Measurements from ENCODE around the gene CRYBG2. TPM values are rescaled to one million over a fixed set of nuclear protein-coding genes. Genes with fewer than 3 reads are reported as not detected.
A peak's percentile ranks its signal among the peaks of the same experiment; 100 is the strongest.

Gene CRYBG2
- polyA plus RNA-seq, 1 donor (not counting 4 experiments of a cell fraction or from before 2014, with no cell fraction given) = 7.9 TPM

- FAIRE-seq = no peak
- Histone ChIP-seq H3K4me2 (ENCODE audit: control insufficient read depth, extremely low read depth, insufficient read depth, low read depth, low read length) (peak overlapping the region; percentile 94), H3K9ac (ENCODE audit: control insufficient read depth, extremely low read depth, insufficient read depth, low read length) (no peak overlapping the region), H3K36me3 (ENCODE audit: control insufficient read depth in 2 of 2, extremely low read depth in 1 of 2, insufficient read depth in 2 of 2, low read length in 2 of 2) (peaks cover 18 to 33% of the 10 kb centered on the region in 2 experiments), H3K27ac (ENCODE audit: control insufficient read depth, insufficient read depth, low read length) (no peak overlapping the region), H3K79me2 (ENCODE audit: control insufficient read depth, insufficient read depth, low read length) (peaks cover 21% of the 10 kb centered on the region), H3K9me3 (ENCODE audit: control insufficient read depth, low read depth, low read length) (no peaks in the 10 kb centered on the region), H3K9me1 (ENCODE audit: control insufficient read depth, extremely low read depth, insufficient read depth, low read length) (peaks cover 3% of the 10 kb centered on the region), H3K4me3 (ENCODE audit: control insufficient read depth in 2 of 3, extremely low read depth in 1 of 3, insufficient read depth in 2 of 3, low read depth in 1 of 3, low read length in 3 of 3) (no peak overlapping the region), H3K27me3 (ENCODE audit: control insufficient read depth, extremely low read depth, insufficient read depth, low read length) (no peaks in the 10 kb centered on the region), H3K4me1 (ENCODE audit: control insufficient read depth, extremely low read depth, insufficient read depth, low read length) (peaks cover 63% of the 10 kb centered on the region), H2AFZ (ENCODE audit: control insufficient read depth, low read length) (no peak overlapping the region), H4K20me1 (ENCODE audit: control insufficient read depth, extremely low read depth, insufficient read depth, low read length) (peaks cover 14% of the 10 kb centered on the region)
- TF ChIP-seq CTCF (optimal IDR thresholded peaks at IDR 0.05 in 1 of 3, IDR thresholded peaks at IDR 0.05 in 1 of 3, conservative IDR thresholded peaks at IDR 0.05 in 1 of 3; ENCODE audit: extremely low read depth in 1 of 3, insufficient read depth in 2 of 3, low read length in 3 of 3) (no peak), EZH2 (IDR thresholded peaks at IDR 0.05; ENCODE audit: low read length) (no peak)
- dilution Hi-C loops (cut with MboI; ENCODE audit: extremely low pct_ligation_motif_present, low sequenced_read_pairs) = no loop called here
- DNase-seq (ENCODE audit: low read depth, low spot score) = no peak
Observed at GRCh38 chr1:26281971-26282370, 72.0 kb downstream of the CRYBG2 start.

GRCh38 chr1:26281091-26281958, 72.6 kb downstream of the CRYBG2 start:
- H3K4me1 ChIP-seq (ENCODE audit: control insufficient read depth, extremely low read depth, insufficient read depth, low read length) = peaks cover 70% of the 10 kb centered on the region
- TF ChIP-seq EZH2 (IDR thresholded peaks at IDR 0.05; ENCODE audit: low read length) = no peak
- TF ChIP-seq CTCF (optimal IDR thresholded peaks at IDR 0.05 in 1 of 3, IDR thresholded peaks at IDR 0.05 in 1 of 3, conservative IDR thresholded peaks at IDR 0.05 in 1 of 3; ENCODE audit: extremely low read depth in 1 of 3, insufficient read depth in 2 of 3, low read length in 3 of 3) = no peak
- H4K20me1 ChIP-seq (ENCODE audit: control insufficient read depth, extremely low read depth, insufficient read depth, low read length) = peaks cover 14% of the 10 kb centered on the region
- H3K9ac ChIP-seq (ENCODE audit: control insufficient read depth, extremely low read depth, insufficient read depth, low read length) = no peak overlapping the region
- no peaks in the 10 kb centered on the region for H3K9me3 ChIP-seq (ENCODE audit: control insufficient read depth, low read depth, low read length)
- H3K27ac ChIP-seq (ENCODE audit: control insufficient read depth, insufficient read depth, low read length) = no peak overlapping the region
- peaks cover 21% of the 10 kb centered on the region for H3K79me2 ChIP-seq (ENCODE audit: control insufficient read depth, insufficient read depth, low read length)
- peak overlapping the region; percentile 3 to 86 (median 78) for H3K4me3 ChIP-seq (ENCODE audit: control insufficient read depth in 2 of 3, extremely low read depth in 1 of 3, insufficient read depth in 2 of 3, low read depth in 1 of 3, low read length in 3 of 3)
- H2AFZ ChIP-seq (ENCODE audit: control insufficient read depth, low read length) = no peak overlapping the region
- peaks cover 3% of the 10 kb centered on the region for H3K9me1 ChIP-seq (ENCODE audit: control insufficient read depth, extremely low read depth, insufficient read depth, low read length)
- peak overlapping the region; percentile 94 for H3K4me2 ChIP-seq (ENCODE audit: control insufficient read depth, extremely low read depth, insufficient read depth, low read depth, low read length)
- FAIRE-seq (no peak), DNase-seq (ENCODE audit: low read depth, low spot score) (no peak)
- H3K36me3 ChIP-seq (ENCODE audit: control insufficient read depth in 2 of 2, extremely low read depth in 1 of 2, insufficient read depth in 2 of 2, low read length in 2 of 2) = peaks cover 18 to 34% of the 10 kb centered on the region in 2 experiments
- dilution Hi-C loops (cut with MboI; ENCODE audit: extremely low pct_ligation_motif_present, low sequenced_read_pairs) = no loop called here
- no peaks in the 10 kb centered on the region for H3K27me3 ChIP-seq (ENCODE audit: control insufficient read depth, extremely low read depth, insufficient read depth, low read length)
